ENCODE measurements around the gene HMOX2.

- TF ChIP-seq POLR2A (IDR thresholded peaks at IDR 0.05; ENCODE audit: low read depth, low read length): no peak
- TF ChIP-seq POLR2AphosphoS5 (IDR thresholded peaks at IDR 0.05; ENCODE audit: low read depth, low read length): no peak
- TF ChIP-seq TAF1 (IDR thresholded peaks at IDR 0.05; ENCODE audit: low read depth, low read length): no peak
- TF ChIP-seq PAX5 (IDR thresholded peaks at IDR 0.05; ENCODE audit: insufficient read depth, low read length, severe bottlenecking): no peak
- no peak for TF ChIP-seq SPI1 (IDR thresholded peaks at IDR 0.05; ENCODE audit: low read depth, low read length)
- no peak for TF ChIP-seq POU2F2 (IDR thresholded peaks at IDR 0.05; ENCODE audit: low read depth, low read length)
Observed at GRCh38 chr16:4477966-4478365, 1.8 kb downstream of the HMOX2 start.
